ENCODE data around the gene NPHP4. TPM values are rescaled to one million over a fixed set of nuclear protein-coding genes. Genes with fewer than 3 reads are reported as not detected.

Gene NPHP4
- polyA plus RNA-seq, 3 donors: 0.39 to 13.7 (median 1.2) TPM

- no peak overlapping the region for H3K9ac ChIP-seq (ENCODE audit: insufficient read depth, low read length, poor library complexity, severe bottlenecking)
- H3K4me2 ChIP-seq (replicated peaks; ENCODE audit: extremely low read depth, low read length, poor library complexity, severe bottlenecking): no peak overlapping the region
- peaks cover 0 to 8% of the 10 kb centered on the region in 2 donors for H3K4me1 ChIP-seq (ENCODE audit: control insufficient read depth in 1 of 2, insufficient read depth in 2 of 2, low read length in 2 of 2)
- no peaks in the 10 kb centered on the region for H3K27me3 ChIP-seq (ENCODE audit: control insufficient read depth in 2 of 2, insufficient read depth in 2 of 2, low read length in 2 of 2)
- H4K20me1 ChIP-seq (ENCODE audit: insufficient read depth, low read length): peaks cover 100% of the 10 kb centered on the region
- H3K9me3 Mint-ChIP-seq: no peaks in the 10 kb centered on the region
- no peak overlapping the region for H3K4me3 Mint-ChIP-seq
- H3K79me2 ChIP-seq (ENCODE audit: insufficient read depth, low read length): peaks cover 100% of the 10 kb centered on the region
- H3K36me3 ChIP-seq (replicated peaks in 1 of 2; ENCODE audit: control insufficient read depth in 1 of 2, insufficient read depth in 2 of 2, low read length in 2 of 2): peaks cover 69 to 89% of the 10 kb centered on the region in 2 donors
- intact Hi-C loops (cut with micrococcal nuclease): no loop called here
- WGBS (ENCODE audit: insufficient coverage): 14% methylated on average over 9 of the region's 9 CpGs
- H3K27ac ChIP-seq (ENCODE audit: low read depth in 1 of 2, low read length in 2 of 2): peak overlapping the region; percentile 18 to 73
- H3K36me3 Mint-ChIP-seq: peaks cover 39 to 78% of the 10 kb centered on the region in 2 donors
- no peak for TF ChIP-seq CTCF (IDR thresholded peaks at IDR 0.05)
- no peak for DNase-seq
- no peaks in the 10 kb centered on the region for H3K27me3 Mint-ChIP-seq (ENCODE audit: low read depth in 3 of 3)
- H3K9me3 ChIP-seq (replicated peaks in 1 of 2; ENCODE audit: control insufficient read depth in 1 of 2, insufficient read depth in 1 of 2, low read length in 2 of 2): no peaks in the 10 kb centered on the region
- peak overlapping the region in 3 of 7 donors; percentile 52 to 75 (median 60) for H3K27ac Mint-ChIP-seq
- no peak overlapping the region for H3K4me3 ChIP-seq (replicated peaks in 1 of 3; ENCODE audit: low read depth in 2 of 3, low read length in 3 of 3)
- H2AFZ ChIP-seq (ENCODE audit: insufficient read depth, low read depth, low read length, poor library complexity, severe bottlenecking): no peak overlapping the region
- peaks cover 34% of the 10 kb centered on the region for H3K4me1 Mint-ChIP-seq
Observed at GRCh38 chr1:6037338-6037762, 45.1 kb upstream of the NPHP4 start.

GRCh38 chr1:6035719-6036118, 43.5 kb upstream of the NPHP4 start:
- H3K36me3 ChIP-seq (replicated peaks in 1 of 2; ENCODE audit: control insufficient read depth in 1 of 2, insufficient read depth in 2 of 2, low read length in 2 of 2): peaks cover 53 to 82% of the 10 kb centered on the region in 2 donors

More at GRCh38 chr1:6035719-6036118, 43.5 kb upstream of the NPHP4 start:
- intact Hi-C loops (cut with micrococcal nuclease): no loop called here
- Histone ChIP-seq H3K9ac (ENCODE audit: insufficient read depth, low read length, poor library complexity, severe bottlenecking) (no peak overlapping the region), H3K4me2 (replicated peaks; ENCODE audit: extremely low read depth, low read length, poor library complexity, severe bottlenecking) (no peak overlapping the region), H3K4me1 (ENCODE audit: control insufficient read depth in 1 of 2, insufficient read depth in 2 of 2, low read length in 2 of 2) (peaks cover 2 to 17% of the 10 kb centered on the region in 2 donors), H3K79me2 (ENCODE audit: insufficient read depth, low read length) (peaks cover 100% of the 10 kb centered on the region), H2AFZ (ENCODE audit: insufficient read depth, low read depth, low read length, poor library complexity, severe bottlenecking) (no peak overlapping the region), H3K27ac (ENCODE audit: low read depth in 1 of 2, low read length in 2 of 2) (peak overlapping the region in 1 of 2 donors; percentile 67), H4K20me1 (ENCODE audit: insufficient read depth, low read length) (peaks cover 100% of the 10 kb centered on the region), H3K9me3 (replicated peaks in 1 of 2; ENCODE audit: control insufficient read depth in 1 of 2, insufficient read depth in 1 of 2, low read length in 2 of 2) (no peaks in the 10 kb centered on the region), H3K27me3 (ENCODE audit: control insufficient read depth in 2 of 2, insufficient read depth in 2 of 2, low read length in 2 of 2) (no peaks in the 10 kb centered on the region), H3K4me3 (replicated peaks in 1 of 3; ENCODE audit: low read depth in 2 of 3, low read length in 3 of 3) (no peak overlapping the region)
- no peak overlapping the region for H3K4me3 Mint-ChIP-seq
- peaks cover 38 to 76% of the 10 kb centered on the region in 2 donors for H3K36me3 Mint-ChIP-seq
- 94% methylated on average over 12 of the region's 12 CpGs for WGBS (ENCODE audit: insufficient coverage)
- no peaks in the 10 kb centered on the region for H3K9me3 Mint-ChIP-seq
- peak overlapping the region in 5 of 7 donors; percentile 22 to 79 (median 52) for H3K27ac Mint-ChIP-seq
- H3K27me3 Mint-ChIP-seq (ENCODE audit: low read depth in 3 of 3): peaks cover 0 to 1% (median 0%) of the 10 kb centered on the region in 3 donors
- DNase-seq: no peak
- peaks cover 49% of the 10 kb centered on the region for H3K4me1 Mint-ChIP-seq
- TF ChIP-seq CTCF (IDR thresholded peaks at IDR 0.05): no peak
